Ascending aorta (tissue), 2 donors: ENCODE data around the gene SLC25A19. TPM values are rescaled to one million over a fixed set of nuclear protein-coding genes. Genes with fewer than 3 reads are reported as not detected.

Experiments used
- DNase-seq, 2 donors: peaks; one replicate each; pipeline ENCODE4 v3.0.0-alpha.2; 2019; ENCODE audit warnings: low spot score in 2 of 2
- H3K27ac ChIP-seq, 2 donors: fragments of 200-600 bp; sonication (generic); one replicate each; pipeline ENCODE4 v1.5.1; 2016 to 2017; ENCODE audit warnings: mild to moderate bottlenecking in 1 of 2
- H3K27me3 ChIP-seq: fragments of 200-600 bp; sonication (generic); one replicate; pipeline ENCODE4 v1.5.1; 2017
- H3K36me3 ChIP-seq, 2 donors: fragments of 200-600 bp; sonication (generic); one replicate each; pipeline ENCODE4 v1.5.1; 2016
- H3K4me1 ChIP-seq, 2 donors: fragments of 200-600 bp; sonication (generic); one replicate each; pipeline ENCODE4 v1.5.1; 2016 to 2017; ENCODE audit warnings: mild to moderate bottlenecking in 1 of 2
- H3K4me3 ChIP-seq, 2 donors: fragments of 200-600 bp; sonication (generic); one replicate each; pipeline ENCODE4 v1.5.1; 2016 to 2017; ENCODE audit warnings: mild to moderate bottlenecking in 1 of 2
- H3K9me3 ChIP-seq, 2 donors: fragments of 200-600 bp; sonication (generic); one replicate each; pipeline ENCODE4 v1.5.1; 2016
- CTCF ChIP-seq, 3 experiments: fragments of 200-600 bp in 2 of 3; fragments of 450-650 bp in 1 of 3; sonication (generic) in 2 of 3; IDR thresholded peaks; one replicate each; pipeline ENCODE4 v1.5.1; 2016 to 2019; ENCODE audit warnings: antibody characterized with exemption in 3 of 3, mild to moderate bottlenecking in 1 of 3, moderate library complexity in 1 of 3
- intact Hi-C: fragments of 100-400 bp; cut with DNase I; formaldehyde crosslinking; loops from one replicate; pipeline ENCODE4 v1.15.1; 2023
- total RNA-seq: library from RNA; depleted of rRNA; stranded (reverse); fragments of >200 nt; gene quantifications from one replicate; pipeline ENCODE4 v1.1.0, GENCODE V29; 2016

The SLC25A19 gene
- total RNA-seq, 1 donor from 2014 or later, result 1.3 TPM

GRCh38 chr17:75240394-75241142 lies 48.7 kb downstream of the SLC25A19 start:
- Histone ChIP-seq H3K9me3 (no peaks in the 10 kb centered on the region), H3K4me1 (no peaks in the 10 kb centered on the region), H3K27ac (peak overlapping the region; percentile 39 to 56), H3K4me3 (no peak overlapping the region), H3K27me3 (no peaks in the 10 kb centered on the region), H3K36me3 (peaks cover 88 to 96% of the 10 kb centered on the region in 2 donors)
- intact Hi-C loops, result no loop called here
- no peak for DNase-seq
- TF ChIP-seq CTCF (IDR thresholded peaks at IDR 0.05), result peak; percentile 4 to 43 (median 17)

GRCh38 chr17:75239778-75240393 lies 49.3 kb downstream of the SLC25A19 start:
- no peak for DNase-seq
- H3K27me3 ChIP-seq, result no peaks in the 10 kb centered on the region
- no peak for TF ChIP-seq CTCF (IDR thresholded peaks at IDR 0.05)
- peaks cover 88 to 95% of the 10 kb centered on the region in 2 donors for H3K36me3 ChIP-seq
- intact Hi-C loops, result no loop called here
- H3K4me3 ChIP-seq, result no peak overlapping the region
- no peaks in the 10 kb centered on the region for H3K4me1 ChIP-seq
- no peaks in the 10 kb centered on the region for H3K9me3 ChIP-seq
- no peak overlapping the region for H3K27ac ChIP-seq

GRCh38 chr17:75239214-75239613 lies 50.0 kb downstream of the SLC25A19 start:
- no peak for TF ChIP-seq CTCF (IDR thresholded peaks at IDR 0.05)
- H3K4me3 ChIP-seq, result no peak overlapping the region
- intact Hi-C loops, result no loop called here
- peaks cover 88 to 95% of the 10 kb centered on the region in 2 donors for H3K36me3 ChIP-seq
- no peaks in the 10 kb centered on the region for H3K27me3 ChIP-seq
- no peaks in the 10 kb centered on the region for H3K4me1 ChIP-seq
- H3K9me3 ChIP-seq, result no peaks in the 10 kb centered on the region
- H3K27ac ChIP-seq, result no peak overlapping the region
- DNase-seq, result no peak

GRCh38 chr17:75238684-75239191 lies 50.5 kb downstream of the SLC25A19 start:
- Histone ChIP-seq H3K36me3 (peaks cover 88 to 95% of the 10 kb centered on the region in 2 donors), H3K4me3 (no peak overlapping the region), H3K27me3 (no peaks in the 10 kb centered on the region), H3K4me1 (no peaks in the 10 kb centered on the region), H3K27ac (no peak overlapping the region), H3K9me3 (no peaks in the 10 kb centered on the region)
- TF ChIP-seq CTCF (IDR thresholded peaks at IDR 0.05), result peak; percentile 58 to 79 (median 70)
- intact Hi-C loops, result loop anchor here (1.0 kb wide), 1 partner anchor 124 kb away; no protein-coding TSS in a partner anchor
- no peak for DNase-seq

GRCh38 chr17:75238020-75238580 lies 51.1 kb downstream of the SLC25A19 start:
- H3K27me3 ChIP-seq, result no peaks in the 10 kb centered on the region
- peaks cover 84 to 91% of the 10 kb centered on the region in 2 donors for H3K36me3 ChIP-seq
- no peak overlapping the region for H3K27ac ChIP-seq
- intact Hi-C loops, result loop anchor here (1.0 kb wide), 1 partner anchor 124 kb away; no protein-coding TSS in a partner anchor
- no peaks in the 10 kb centered on the region for H3K9me3 ChIP-seq
- H3K4me1 ChIP-seq, result no peaks in the 10 kb centered on the region
- DNase-seq, result no peak
- no peak overlapping the region for H3K4me3 ChIP-seq
- no peak for TF ChIP-seq CTCF (IDR thresholded peaks at IDR 0.05)
